ENCODE measurements around the gene ABTB2.
A peak's percentile ranks its signal among the peaks of the same experiment; 100 is the strongest.

Gene ABTB2

GRCh38 chr11:34161812-34162492, 195.9 kb downstream of the ABTB2 start:
- DNase-seq = peak; percentile 80

GRCh38 chr11:34161361-34161760, 196.4 kb downstream of the ABTB2 start:
- no peak for DNase-seq

GRCh38 chr11:34160791-34161190, 197.0 kb downstream of the ABTB2 start:
- DNase-seq = no peak

GRCh38 chr11:34160049-34160721, 197.6 kb downstream of the ABTB2 start:
- no peak for DNase-seq

- no peak for DNase-seq
Observed at GRCh38 chr11:34158661-34159060, 199.1 kb downstream of the ABTB2 start.

- DNase-seq = no peak
Observed at GRCh38 chr11:34157163-34157562, 200.6 kb downstream of the ABTB2 start.

GRCh38 chr11:34155757-34156062, 202.1 kb downstream of the ABTB2 start:
- no peak for DNase-seq

GRCh38 chr11:34155057-34155756, 202.6 kb downstream of the ABTB2 start:
- no peak for DNase-seq

- no peak for DNase-seq
Observed at GRCh38 chr11:34154059-34154875, 203.5 kb downstream of the ABTB2 start.

- DNase-seq = no peak
Observed at GRCh38 chr11:34151916-34152845, 205.6 kb downstream of the ABTB2 start.

- DNase-seq = no peak
Observed at GRCh38 chr11:34151166-34151565, 206.6 kb downstream of the ABTB2 start.

GRCh38 chr11:34150494-34151151, 207.2 kb downstream of the ABTB2 start:
- no peak for DNase-seq

GRCh38 chr11:34149786-34150185, 208.0 kb downstream of the ABTB2 start:
- no peak for DNase-seq

- DNase-seq = no peak
Observed at GRCh38 chr11:34149274-34149673, 208.5 kb downstream of the ABTB2 start.

GRCh38 chr11:34148504-34149165, 209.2 kb downstream of the ABTB2 start:
- no peak for DNase-seq

GRCh38 chr11:34147581-34147980, 210.2 kb downstream of the ABTB2 start:
- no peak for DNase-seq

GRCh38 chr11:34146866-34147265, 210.9 kb downstream of the ABTB2 start:
- DNase-seq = no peak

GRCh38 chr11:34146411-34146810, 211.4 kb downstream of the ABTB2 start:
- DNase-seq = no peak

- DNase-seq = no peak
Observed at GRCh38 chr11:34145847-34146381, 211.9 kb downstream of the ABTB2 start.

GRCh38 chr11:34145073-34145472, 212.7 kb downstream of the ABTB2 start:
- no peak for DNase-seq

GRCh38 chr11:34143048-34143447, 214.8 kb downstream of the ABTB2 start:
- no peak for DNase-seq

Measured in activated CD8-positive, alpha-beta memory T cell treated with anti-CD3 and anti-CD28 coated beads, Interleukin-2, amount 50 U/mL, for 48 hours (primary cell).